Umbilical cord (tissue), 2 donors: ENCODE measurements around the gene FAM184B. TPM values are rescaled to one million over a fixed set of nuclear protein-coding genes. Genes with fewer than 3 reads are reported as not detected.

Source experiments
- DNase-seq: peaks from one replicate; pipeline ENCODE4 v3.0.0-alpha.2; 2015; ENCODE audit warnings: low spot score
- total RNA-seq: library from RNA; depleted of rRNA; stranded (reverse); fragments of >200 nt; gene quantifications from one replicate; pipeline ENCODE4 v1.2.3, GENCODE V29; 2014; ENCODE audit warnings: low replicate concordance; ENCODE audit not compliant: insufficient read depth

FAM184B gene
- total RNA-seq, 1 donor from 2014 or later: 3.1 TPM

- DNase-seq: no peak
These were observed 198.1 kb downstream of the FAM184B start for GRCh38 chr4:17583276-17583675.

DNA sequence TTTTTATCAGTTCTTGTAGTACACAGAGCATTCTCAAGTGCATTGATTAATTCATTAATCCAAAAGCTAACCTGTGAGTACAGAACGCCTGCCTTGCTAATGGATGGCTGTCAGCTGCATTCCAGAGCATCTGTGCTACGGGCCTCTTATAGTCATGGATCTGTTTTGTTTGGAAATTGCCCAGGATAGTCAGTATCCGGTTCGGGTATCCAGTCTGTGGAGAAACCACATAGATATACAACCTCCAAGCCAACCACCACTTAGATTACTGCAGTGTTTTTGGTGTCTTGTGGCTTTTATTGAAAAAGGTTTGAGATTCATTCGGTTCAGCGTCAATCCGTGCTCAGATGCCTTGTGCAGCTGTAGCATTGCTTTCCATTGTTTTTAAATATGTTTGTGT, 200.5 kb downstream of the FAM184B start:
- no peak for DNase-seq

Other genes starting within 250 kb of the FAM184B start
- gene LAP3, start 204.4 kb downstream of the FAM184B start, total RNA-seq: 78.7 TPM
- gene MED28, start 167.0 kb downstream of the FAM184B start, total RNA-seq: 12.3 TPM
- 50.8 TPM for gene DCAF16, start 29.1 kb upstream of the FAM184B start, total RNA-seq
- 10.4 TPM for gene NCAPG, start 29.4 kb upstream of the FAM184B start, total RNA-seq
- gene LCORL, start 240.1 kb upstream of the FAM184B start, total RNA-seq: 36.4 TPM